Endothelial cell of umbilical vein (primary cell): ENCODE results near the gene TLE4.

ENCODE experiments used
- CTCF ChIP-seq, 2 donors: IDR thresholded peaks; 1 replicate in 1 of 2; 2 replicates in 1 of 2; pipeline ENCODE4 v1.5.1; 2011; ENCODE audit warnings: low read length in 2 of 2, mild to moderate bottlenecking in 2 of 2, moderate library complexity in 2 of 2, control low read depth in 1 of 2, inconsistent platforms in 1 of 2, low read depth in 1 of 2; ENCODE audit not compliant: insufficient read depth in 1 of 2; ENCODE audit errors: extremely low read depth in 1 of 2
- EZH2 ChIP-seq: IDR thresholded peaks from 2 replicates; pipeline ENCODE4 v1.6.1; 2012; ENCODE audit warnings: borderline replicate concordance, low read depth, mild to moderate bottlenecking, moderate library complexity, low read length, inconsistent platforms; ENCODE audit not compliant: severe bottlenecking
- FOS ChIP-seq: IDR thresholded peaks from 2 replicates; pipeline ENCODE4 v1.6.1; 2011; ENCODE audit warnings: mild to moderate bottlenecking, low read length, moderate library complexity, borderline replicate concordance; ENCODE audit not compliant: insufficient read depth
- JUN ChIP-seq: IDR thresholded peaks from 2 replicates; pipeline ENCODE4 v1.6.1; 2011; ENCODE audit warnings: borderline replicate concordance, low read depth; ENCODE audit not compliant: insufficient read length, insufficient read depth
- MAX ChIP-seq: IDR thresholded peaks from 2 replicates; pipeline ENCODE4 v1.6.1; 2011; ENCODE audit not compliant: insufficient read depth, insufficient read length
- MYC ChIP-seq: IDR thresholded peaks from one replicate; pipeline ENCODE4 v1.6.1; 2011; ENCODE audit warnings: mild to moderate bottlenecking, low read depth, low read length
- POLR2A ChIP-seq: IDR thresholded peaks from 2 replicates; pipeline ENCODE4 v1.6.1; 2012; ENCODE audit warnings: low read depth, mild to moderate bottlenecking, control low read depth, low read length
- POLR2AphosphoS5 ChIP-seq: IDR thresholded peaks from 2 replicates; pipeline ENCODE4 v1.6.1; 2012; ENCODE audit warnings: low read depth, mild to moderate bottlenecking, control low read depth, low read length, moderate library complexity; ENCODE audit not compliant: insufficient read depth

DNA sequence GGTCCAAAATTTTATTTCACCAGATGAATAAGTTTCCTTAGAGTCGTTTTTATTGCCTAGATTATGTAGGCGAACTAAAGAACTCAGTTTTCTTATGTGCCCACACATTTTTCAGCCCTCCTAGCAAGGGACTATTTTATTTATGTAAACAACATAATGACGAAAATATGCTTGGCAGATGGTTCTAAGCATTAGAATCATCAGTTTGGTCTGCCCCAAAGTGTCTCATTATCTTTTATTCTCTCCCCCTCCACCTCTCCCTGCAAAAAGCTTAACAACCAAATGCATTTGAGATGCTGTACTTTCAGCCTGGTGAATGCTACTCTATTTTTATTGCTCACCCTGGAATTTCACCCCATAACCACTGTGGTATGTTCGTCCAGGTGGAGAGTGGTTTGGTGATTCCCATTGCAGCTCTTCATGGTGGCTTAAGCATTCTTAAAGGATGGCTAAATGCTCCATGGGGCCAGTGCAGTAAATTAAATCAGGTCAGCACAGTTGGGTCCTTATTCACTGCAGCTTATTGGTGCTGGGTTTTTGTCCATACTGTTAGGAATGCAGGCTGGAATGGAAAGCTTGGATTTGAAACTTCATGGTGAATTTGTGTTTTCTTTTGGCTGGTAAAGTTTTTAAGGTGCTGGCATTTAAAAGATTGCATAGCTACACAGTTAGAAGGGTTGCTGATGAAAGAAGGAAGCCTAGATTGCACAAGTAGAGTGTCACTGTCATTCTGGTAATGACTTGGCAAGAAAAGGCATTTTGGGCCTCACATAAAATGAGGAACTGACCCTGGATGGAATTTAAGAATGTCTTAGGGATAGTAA, 39.2 kb downstream of the TLE4 start:
- TF ChIP-seq CTCF (IDR thresholded peaks at IDR 0.05; ENCODE audit: extremely low read depth in 1 of 2, insufficient read depth in 1 of 2, low read depth in 1 of 2, low read length in 2 of 2) = no peak
- no peak for TF ChIP-seq POLR2A
- TF ChIP-seq MYC = no peak
- no peak for TF ChIP-seq POLR2AphosphoS5
- TF ChIP-seq MAX = no peak
- TF ChIP-seq EZH2 = no peak
- no peak for TF ChIP-seq JUN
- no peak for TF ChIP-seq FOS
